GM18517 (cell line): ENCODE measurements around the gene DRD4.
"Not testable (repeated sequence)": the region's sequence is repeated elsewhere in the genome, so short reads cannot be mapped to it uniquely, and the experiment has no call there.

Experiments used
- ATAC-seq: cut with Tn5 transposase; IDR thresholded peaks from one replicate; pipeline ENCODE4 v1.9.1; 2021; ENCODE audit warnings: mild to moderate bottlenecking, moderate library complexity; ENCODE audit not compliant: unreplicated experiment

The DRD4 gene

DNA sequence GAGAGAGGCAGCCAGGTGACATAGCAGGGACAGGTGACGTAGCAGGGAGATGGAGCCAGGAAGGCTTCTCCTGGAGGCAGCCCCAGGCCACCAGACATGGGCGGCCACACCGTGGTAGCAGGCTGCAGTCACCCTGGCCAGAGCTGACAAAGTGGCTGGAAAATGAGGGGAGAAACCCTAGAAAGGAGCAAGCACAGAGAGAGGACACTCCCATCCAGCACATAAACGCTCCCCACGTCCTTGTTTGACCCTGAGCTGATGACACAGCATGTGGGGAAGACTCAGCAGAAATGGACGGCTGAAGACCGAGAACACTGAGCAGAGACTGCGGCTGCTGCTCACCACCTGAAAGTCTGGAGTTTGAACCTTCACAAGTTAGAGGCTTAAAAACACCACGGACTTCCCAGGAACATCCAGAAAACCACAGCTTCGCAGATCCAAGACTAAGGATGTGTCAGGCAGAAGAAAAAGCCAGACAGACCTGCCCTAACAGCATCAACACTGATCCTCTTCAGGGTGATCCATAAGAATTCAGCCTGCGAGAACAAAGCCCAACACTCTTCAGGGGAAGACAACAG is 28.7 kb downstream of the DRD4 start:
- no peak for ATAC-seq

DNA sequence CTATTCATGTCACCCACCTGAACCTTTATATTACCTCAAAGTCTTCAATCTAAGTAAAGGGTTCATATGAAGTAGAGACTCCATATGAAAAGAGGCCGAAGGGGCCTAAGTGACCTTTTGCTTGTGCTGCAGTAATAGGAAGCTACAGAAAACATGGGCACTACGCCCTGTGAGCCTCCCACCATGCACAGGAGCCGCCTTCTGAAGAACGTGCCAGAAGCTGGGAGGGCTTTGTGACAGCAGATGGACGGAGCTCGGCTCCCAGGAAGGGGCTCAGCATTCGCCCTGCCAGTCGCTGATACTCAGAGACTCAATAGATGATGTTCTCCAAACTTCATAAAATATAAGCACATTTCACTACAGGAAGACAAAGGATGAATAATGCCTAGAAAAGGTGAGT is 36.8 kb downstream of the DRD4 start:
- no peak for ATAC-seq

DNA sequence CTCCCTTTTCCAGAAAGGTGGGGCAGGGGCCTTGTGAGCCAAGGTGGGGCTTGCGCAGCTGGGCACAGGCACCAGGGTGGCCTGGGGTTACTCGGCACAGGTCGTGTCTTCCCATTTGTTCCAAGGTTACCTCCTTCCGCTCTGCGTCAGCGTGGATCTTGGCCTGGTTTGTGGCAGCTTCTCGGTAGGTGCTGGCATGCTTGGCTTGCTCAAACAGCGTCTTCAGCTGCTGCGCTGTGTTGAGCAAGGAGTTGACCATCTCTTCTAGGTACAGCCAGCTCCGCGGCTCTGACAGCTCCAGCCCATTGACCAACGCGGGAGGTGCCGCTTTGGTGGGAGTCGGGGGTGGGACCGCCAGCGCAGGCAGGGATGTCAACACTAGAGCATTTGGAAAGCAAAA is 37.3 kb downstream of the DRD4 start:
- no peak for ATAC-seq

DNA sequence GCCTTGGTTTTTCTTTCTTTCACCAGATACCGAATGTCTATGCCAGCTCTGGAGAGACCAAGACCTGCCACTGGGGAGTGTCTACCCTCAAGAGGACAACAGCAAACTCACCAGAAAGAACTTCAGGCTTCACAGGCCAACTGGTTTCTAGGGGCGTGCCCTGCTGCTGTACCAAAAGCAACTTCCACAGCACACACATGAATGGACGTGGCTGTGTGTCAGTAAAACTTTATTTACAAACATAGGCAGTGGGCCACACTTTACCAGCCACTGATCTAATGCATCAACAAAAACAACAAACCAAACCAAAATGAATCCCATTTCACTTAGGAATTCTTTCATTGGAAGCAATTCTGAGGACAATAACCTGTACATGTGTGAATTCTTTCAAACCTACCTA is 41.2 kb downstream of the DRD4 start:
- no peak for ATAC-seq

DNA sequence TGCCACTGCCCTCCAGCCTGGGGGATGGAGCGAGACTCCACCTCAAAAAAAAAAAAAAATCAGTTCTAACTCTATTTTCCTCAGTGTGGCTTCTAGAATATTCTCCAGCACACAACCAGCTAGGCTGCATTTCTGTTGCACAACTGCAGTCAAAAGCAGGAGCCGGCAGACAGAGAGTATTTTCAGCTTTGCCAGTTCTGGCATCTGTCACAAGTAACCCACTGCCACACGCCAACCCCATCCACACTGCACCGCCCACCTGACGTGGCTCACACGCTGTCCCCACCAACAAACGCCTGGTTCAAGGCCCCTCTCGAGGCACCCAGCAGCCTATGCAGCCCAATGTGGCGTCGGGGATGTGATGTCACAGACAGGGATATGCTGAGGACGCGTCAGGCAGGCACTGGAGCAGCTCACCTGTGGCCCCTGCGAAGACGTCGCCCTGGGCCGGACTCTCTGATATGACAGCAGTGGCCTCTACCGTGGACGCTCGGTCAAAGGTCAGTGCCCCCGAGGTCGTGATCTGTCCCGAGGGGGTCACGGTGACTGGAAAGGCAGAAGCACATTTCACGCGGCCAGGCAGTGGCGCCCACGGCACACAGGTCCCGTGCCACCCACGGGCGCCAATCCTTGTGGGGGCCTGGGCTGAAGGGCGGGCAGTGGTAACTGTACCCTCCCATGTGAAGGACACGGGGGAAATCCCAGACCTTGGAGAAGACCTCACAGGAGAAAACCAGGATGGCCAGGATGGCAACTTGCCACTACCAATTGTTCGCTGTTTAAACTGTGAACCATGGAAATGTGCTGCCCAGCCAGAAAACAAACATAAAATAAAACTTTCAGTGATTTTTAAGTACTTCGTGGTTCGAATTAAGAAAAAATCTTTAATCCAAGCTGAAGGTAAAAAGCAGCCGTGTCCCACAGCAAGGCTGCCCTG is 42.5 kb downstream of the DRD4 start:
- no peak for ATAC-seq

DNA sequence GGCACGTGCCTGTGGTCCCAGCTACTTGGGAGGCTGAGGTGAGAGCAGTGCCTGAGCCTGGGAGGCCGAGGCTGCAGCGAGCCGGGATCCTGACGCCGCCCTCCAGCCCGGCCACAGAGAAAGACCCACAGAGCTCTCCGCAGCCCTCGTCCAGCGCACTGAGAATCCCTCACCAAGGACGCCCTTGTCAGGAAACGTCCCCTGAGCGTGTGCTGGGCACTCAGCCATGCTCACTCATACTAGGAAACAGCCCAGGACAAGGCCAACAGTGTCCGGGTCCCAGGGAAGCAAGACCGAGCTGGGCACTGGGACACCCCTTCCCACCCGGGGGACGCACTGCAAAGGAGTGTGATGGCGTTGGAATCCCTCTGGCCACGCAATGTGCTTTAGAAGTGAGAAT is 43.4 kb downstream of the DRD4 start:
- no peak for ATAC-seq

DNA sequence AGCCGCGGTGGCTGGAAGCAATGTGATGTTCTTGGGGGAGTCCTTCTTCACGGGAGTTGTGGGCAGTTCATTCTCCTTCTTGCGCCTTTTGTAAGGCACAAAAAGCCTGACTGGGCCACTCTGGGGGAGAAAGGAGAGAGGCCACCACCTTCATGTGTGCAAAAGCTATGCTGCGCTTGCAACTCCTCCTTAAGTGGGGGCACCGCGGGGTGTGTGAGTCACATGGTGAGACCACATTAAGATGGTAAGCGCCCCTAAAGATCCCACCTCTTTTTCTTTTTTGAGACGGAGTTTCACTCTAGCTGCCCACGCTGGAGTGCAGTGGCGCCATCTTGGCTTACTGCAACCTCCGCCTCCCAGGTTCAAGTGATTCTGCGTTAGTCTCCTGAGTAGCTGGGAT is 43.9 kb downstream of the DRD4 start:
- ATAC-seq: no peak

DNA sequence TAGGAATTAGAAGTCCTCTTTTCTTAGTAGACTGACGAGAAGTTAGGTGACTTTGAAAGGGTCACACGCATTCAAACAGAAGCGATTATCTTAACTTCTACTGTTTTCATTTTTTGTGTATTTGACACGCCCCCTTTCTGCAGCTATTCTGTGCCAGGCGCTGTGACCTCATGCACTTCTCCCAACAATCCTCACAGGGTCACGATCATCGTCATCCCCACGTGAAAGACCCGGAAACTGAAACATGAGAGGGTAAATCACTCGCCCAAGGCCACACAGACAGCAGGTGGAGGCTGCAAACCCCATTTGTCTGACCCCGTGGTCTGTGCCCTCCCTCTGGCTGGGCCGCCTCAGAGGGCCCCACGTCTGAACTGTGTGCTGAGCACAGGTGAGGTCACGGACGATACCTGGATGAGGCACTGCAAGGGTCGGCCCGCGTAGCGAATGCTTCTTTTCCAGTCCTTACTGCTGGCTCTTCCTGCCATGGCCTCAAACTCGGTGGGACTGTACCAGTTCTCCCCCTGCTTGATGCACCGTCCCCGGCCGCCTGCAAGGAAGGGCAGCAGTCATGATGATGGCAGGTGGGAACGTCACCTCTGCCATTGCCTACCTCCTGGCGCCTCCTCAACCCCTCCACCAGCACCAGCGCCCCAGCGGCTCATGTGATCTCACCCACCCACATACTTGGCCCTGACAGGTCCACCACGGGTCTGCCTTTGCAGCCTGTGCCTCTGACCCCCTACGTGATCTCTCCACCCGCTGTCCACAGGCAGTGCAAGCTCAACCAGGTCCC is 49.6 kb downstream of the DRD4 start:
- ATAC-seq: no peak

DNA sequence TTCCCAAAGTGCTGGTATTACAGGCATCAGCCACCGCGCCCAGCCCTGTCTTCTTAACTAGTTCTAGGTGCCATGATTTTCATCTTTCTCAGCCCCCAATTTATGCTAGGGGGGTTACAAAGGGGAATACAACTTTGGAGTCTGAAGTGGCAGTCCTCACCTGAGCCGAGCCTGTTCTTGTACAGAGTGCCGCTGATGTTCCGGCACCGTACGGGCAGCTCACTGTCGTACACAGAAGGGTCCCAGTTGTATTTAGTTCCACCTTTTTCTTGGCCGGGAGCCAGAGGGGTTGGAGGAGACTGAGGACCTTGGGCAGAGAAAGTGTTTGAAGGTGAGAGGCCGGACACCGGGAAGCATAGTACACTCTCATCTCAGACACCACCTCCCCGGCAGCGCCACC is 50.7 kb downstream of the DRD4 start:
- no peak for ATAC-seq

DNA sequence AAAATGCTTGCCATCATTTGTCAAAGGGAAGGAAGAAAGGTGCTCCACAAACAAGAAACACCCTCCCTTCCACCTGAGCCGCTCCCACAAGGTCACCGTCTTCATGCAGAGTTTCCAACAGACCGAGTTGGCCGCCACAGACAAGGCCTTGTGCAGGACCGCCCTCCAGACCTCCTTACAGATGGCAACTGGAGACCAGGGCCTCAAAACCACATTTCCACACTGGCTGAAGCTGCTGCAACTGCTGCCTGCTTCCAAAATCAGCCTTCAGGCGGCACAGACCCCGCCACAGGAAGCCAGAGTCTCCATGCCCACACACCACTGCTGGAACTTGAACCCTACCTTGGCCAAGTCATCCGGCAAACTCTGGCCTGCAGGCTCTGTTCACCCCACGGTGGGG is 51.6 kb downstream of the DRD4 start:
- ATAC-seq: no peak

DNA sequence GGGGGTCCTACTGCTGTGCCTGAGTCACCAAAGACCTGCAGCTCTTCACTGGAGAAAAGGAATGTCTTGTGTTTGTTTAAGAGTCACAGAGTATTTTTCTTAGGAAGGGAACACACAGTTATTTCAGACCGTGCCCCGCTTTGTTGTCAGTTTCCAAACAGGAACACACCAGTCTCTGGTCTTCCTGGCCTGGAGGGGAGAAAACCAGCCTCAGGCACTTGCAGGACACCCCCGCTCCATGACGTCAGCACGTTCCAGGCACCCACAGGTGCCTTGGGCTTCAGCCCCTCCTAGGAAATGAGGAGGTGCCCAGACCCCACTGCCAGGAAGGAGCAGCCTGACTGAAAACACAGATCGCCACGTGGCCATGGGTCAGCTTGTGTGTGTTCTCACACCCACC is 52.6 kb downstream of the DRD4 start:
- no peak for ATAC-seq

DNA sequence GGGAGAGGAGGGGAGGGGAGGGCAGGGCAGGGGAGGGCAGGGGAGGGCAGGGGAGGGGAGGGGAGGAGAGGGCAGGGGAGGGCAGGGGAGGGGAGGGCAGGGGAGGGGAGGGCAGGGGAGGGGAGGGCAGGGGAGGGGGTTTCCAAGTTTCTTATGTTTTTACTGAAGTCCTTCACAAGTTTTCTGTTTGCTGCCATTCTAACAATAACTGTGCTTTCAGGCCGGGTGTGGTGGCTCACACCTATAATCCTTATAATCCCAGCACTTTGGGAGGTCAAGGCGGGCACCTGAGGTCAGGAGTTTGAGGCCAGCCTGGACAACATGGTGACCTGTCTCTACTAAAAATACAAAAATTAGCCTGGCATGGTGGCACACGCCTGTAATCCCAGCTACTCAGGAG is 53.2 kb downstream of the DRD4 start:
- not testable (repeated sequence) for ATAC-seq
